A172 (cell line): ENCODE measurements around the gene HSPA1A. TPM values are rescaled to one million over a fixed set of nuclear protein-coding genes. Genes with fewer than 3 reads are reported as not detected.
"Not testable (repeated sequence)": the region's sequence is repeated elsewhere in the genome, so short reads cannot be mapped to it uniquely, and the experiment has no call there.

Experiments
- DNase-seq: peaks from one replicate; pipeline ENCODE4 v3.0.0-alpha.2; 2015; ENCODE audit warnings: low spot score
- total RNA-seq: library from RNA; depleted of rRNA; stranded (reverse); fragments of >200 nt; shearing (Covaris generic); gene quantifications from 2 replicates; pipeline ENCODE4 v1.2.3, GENCODE V29; 2014

Gene HSPA1A
- total RNA-seq, 1 experiment from 2014 or later = 1.2 TPM

DNA sequence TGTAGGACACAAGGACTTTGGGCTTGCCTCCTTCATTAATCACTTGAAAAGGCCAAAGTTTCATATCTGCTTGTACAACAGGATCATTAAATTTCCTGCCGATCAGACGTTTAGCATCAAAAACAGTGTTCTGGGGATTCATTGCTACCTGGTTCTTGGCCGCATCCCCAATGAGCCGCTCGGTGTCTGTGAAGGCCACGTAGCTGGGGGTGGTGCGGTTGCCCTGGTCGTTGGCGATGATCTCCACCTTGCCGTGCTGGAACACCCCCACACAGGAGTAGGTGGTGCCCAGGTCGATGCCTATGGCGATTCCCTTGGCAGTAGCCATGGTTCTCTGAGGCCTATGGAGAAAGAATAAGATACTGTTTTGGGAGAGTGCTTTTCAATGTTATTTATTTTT lies 3.7 kb upstream of the HSPA1A start:
- no peak for DNase-seq

DNA sequence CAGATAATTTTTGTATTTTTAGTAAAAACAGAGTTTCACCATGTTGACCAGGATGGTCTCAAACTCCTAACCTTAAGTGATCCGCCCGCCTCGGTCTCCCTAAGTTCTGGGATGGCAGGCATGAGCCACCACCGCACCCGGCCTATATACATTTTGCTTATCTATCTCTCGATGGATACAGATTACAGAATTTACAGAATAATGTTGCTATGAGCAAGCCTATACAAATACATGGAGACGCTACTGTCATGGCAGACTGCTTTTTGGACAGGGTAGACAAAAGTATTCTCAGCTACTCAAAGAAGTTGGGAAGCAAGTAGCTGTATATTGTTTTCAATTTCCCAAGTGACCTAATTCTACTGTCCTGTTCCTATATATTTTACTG lies 1.9 kb upstream of the HSPA1A start:
- no peak for DNase-seq

DNA sequence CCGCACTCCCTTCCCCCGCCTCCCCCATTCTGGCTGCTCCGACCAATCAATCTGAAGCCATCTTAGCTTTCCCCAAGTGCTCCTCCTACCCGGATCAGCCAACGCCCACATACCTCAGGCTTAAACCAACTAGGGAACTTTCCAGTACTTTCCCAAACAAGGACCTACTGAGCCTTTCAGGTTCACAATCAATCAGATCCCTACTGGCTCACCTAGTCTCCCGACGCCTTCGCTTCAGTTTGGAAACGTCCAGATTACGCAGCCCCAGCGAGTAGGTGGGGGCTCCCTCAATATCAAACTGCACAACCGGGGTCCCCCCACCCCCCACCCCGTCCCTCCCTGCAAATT lies 692 bp upstream of the HSPA1A start:
- peak; percentile 76 for DNase-seq

DNA sequence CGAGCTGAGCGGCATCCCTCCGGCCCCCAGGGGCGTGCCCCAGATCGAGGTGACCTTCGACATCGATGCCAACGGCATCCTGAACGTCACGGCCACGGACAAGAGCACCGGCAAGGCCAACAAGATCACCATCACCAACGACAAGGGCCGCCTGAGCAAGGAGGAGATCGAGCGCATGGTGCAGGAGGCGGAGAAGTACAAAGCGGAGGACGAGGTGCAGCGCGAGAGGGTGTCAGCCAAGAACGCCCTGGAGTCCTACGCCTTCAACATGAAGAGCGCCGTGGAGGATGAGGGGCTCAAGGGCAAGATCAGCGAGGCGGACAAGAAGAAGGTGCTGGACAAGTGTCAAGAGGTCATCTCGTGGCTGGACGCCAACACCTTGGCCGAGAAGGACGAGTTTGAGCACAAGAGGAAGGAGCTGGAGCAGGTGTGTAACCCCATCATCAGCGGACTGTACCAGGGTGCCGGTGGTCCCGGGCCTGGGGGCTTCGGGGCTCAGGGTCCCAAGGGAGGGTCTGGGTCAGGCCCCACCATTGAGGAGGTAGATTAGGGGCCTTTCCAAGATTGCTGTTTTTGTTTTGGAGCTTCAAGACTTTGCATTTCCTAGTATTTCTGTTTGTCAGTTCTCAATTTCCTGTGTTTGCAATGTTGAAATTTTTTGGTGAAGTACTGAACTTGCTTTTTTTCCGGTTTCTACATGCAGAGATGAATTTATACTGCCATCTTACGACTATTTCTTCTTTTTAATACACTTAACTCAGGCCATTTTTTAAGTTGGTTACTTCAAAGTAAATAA lies 2.0 kb downstream of the HSPA1A start:
- not testable (repeated sequence) for DNase-seq

DNA sequence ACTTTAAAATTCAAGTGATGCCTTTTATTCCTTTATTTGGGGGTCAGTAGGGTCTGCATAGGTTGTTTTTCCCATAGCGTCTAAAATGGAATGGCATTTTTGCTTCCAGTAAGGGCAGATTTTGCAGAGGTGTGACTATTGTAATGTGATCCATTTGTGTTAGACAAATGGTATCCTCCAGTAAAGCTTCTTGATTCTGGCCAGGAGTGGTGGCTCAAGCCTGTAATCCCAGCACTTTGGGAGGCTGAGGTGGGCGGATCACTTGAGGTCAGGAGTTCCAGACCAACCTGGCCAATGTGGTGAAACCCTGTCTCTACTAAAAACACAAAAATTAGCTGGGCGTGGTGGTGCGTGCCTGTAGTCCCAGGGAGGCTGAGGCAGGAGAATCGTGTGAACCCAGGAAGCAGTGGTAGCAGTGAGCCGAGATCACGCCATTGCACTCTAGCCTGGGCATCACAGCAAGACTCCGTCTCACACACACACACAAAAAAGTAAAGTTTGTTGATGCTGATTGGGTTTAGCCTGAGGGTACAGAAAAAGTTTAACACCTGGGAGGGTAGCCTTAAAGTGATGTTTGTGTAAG lies 2.7 kb downstream of the HSPA1A start:
- DNase-seq = not testable (repeated sequence)

DNA sequence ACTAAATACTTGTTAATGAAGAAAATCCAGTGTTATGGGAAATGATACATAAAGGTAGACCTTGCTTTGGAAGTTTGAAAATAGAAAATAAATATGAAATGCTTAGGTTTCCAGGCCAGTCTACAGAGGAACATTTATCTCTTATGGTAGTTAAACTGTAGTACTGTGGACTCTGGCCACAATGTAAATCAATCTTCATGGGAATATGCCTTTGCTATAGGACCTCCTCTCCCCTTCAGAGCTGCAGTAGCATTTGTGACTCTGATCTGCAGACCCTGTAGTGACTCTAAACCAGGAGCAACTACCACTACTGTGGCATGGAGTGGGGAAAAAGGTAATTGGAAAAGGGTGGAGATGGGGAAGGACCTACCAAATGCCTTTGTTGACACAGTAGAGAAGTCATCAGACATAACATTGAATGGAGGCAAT lies 4.5 kb downstream of the HSPA1A start:
- DNase-seq = no peak

DNA sequence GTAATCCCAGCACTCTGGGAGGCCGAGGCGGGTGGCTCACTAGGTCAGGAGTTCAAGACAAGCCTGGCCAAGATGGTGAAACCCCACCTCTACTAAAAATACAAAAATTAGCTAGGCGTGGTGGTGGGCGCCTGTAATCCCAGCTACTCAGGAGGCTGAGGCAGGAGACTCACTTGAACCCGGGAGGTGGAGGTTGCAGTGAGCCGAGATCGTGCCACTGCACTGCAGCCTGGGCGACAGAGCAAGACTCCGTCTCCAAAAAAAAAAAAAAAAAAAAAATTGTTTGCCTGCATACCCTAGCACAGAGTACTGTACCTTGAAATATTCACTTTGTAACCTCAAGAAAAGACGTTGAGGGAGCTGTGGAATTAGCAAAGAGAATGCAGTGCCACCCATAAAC lies 5.1 kb downstream of the HSPA1A start:
- not testable (repeated sequence) for DNase-seq

DNA sequence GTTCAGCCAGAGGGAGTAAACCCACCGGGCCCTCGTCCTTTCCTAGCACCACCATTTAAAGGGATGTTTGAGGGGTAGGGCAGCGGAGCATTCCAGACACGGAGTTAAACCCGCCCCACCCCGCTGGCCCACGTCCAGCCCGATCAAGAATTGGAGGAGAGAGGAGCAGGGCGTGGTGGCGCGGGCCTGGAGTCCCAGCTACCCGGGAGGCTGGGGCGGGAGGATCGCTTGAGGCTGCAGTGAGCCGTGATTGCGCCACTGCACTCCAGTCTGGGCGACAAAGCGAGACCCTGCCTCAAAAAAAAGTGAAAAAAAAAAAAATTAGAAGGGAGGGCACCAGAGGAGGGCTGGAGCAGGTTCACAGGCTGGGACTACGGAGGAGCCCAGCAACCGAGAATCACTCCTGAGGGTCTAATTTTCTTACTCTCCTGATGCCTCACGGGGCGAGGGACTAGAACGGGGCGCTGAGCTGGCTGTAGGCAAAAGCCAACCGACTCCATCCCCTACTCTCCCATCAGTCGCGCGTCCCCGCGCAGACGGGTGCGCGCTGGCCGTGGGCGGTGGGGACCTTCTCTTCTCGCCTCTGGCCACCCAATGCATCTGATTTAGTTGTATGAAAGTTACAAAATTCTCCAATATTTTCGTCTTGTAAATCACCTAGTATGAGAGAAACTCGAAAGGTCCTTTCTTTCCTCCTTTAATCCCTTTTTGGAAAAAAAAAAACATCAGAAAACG lies 6.1 kb downstream of the HSPA1A start:
- peak; percentile 36 for DNase-seq

DNA sequence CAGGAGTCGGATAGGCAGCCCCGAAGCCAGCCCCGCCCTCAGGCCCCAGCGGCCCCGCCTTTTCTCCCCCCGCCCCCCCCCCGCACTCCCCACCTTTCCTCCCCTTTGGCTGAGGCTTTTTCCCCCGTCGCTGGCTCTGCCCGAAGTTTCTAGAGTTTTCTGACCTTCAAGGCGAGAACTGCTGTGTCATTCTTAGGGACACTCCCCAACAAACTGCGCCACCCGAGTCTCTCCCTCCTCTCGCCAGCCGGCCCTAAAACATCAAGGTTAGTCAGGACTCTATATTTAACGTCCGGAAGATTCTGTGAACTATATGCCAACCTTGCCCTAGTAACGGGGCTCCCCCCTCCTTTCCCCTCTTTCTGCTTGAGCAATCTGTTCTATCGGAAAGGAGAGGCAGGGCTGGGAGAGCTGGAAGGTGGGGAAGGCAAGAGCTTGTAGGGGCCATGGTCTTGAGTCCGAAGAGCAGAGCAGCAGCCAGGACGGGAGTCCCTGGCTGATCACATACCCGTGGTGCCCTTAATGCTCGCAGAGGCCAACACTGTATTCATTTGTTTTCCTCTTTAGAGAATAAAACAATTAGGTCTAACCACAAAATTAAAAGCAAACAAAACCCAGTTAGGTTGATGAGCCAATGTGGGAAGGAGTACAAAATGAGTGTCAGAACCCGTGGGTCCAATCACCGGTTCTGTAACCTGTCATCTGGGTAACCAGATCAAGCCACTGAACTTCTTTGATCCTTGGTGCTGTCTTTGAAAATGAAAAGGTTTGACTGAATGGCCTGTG lies 6.9 kb downstream of the HSPA1A start:
- peak; percentile 68 for DNase-seq

DNA sequence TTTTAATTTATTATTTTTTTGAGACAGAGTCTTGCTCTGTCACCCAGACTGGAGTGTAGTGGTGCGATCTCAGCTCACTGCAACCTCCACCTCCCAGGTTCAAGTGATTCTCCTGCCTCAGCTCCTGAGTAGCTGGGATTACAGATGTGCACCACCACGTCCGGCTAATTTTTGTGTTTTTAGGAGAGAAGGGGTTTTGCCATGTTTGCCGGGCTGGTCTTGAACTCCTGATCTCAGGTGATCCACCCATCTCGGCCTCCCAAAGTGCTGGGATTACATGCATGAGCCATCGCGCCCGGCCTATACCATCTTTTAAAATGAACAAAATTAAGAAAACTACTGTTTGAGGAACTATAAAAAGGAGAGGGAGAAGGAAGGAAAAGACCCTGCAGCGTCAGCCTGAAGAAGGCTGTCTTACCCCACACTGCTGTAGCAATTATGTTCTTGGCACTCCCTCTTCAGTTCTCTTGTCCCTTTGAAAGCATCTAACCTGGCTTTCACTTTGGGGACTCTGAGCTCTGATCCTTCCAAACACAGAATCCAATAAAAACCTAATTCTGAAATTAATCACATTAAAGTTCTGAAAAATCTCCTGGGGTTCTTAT lies 8.4 kb downstream of the HSPA1A start:
- not testable (repeated sequence) for DNase-seq

DNA sequence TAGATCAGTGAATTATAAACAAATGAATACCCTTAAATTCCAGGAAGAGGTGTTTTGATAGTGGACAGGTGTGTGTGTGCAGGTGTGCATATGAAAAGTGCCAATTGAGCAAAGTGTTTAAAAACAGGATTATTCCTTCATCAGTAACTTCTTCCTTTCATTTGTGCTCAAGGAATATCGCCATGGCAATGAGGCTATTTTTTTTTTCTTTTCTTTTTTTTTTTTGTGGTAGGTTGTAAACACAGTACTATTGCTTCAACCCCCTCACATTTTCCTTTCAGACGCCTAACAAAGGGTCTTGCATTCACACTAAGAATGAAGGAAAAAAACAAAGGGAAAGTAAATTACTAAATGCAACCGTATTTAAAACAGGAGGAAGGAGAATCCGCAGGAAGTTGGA lies 10.2 kb downstream of the HSPA1A start:
- no peak for DNase-seq

DNA sequence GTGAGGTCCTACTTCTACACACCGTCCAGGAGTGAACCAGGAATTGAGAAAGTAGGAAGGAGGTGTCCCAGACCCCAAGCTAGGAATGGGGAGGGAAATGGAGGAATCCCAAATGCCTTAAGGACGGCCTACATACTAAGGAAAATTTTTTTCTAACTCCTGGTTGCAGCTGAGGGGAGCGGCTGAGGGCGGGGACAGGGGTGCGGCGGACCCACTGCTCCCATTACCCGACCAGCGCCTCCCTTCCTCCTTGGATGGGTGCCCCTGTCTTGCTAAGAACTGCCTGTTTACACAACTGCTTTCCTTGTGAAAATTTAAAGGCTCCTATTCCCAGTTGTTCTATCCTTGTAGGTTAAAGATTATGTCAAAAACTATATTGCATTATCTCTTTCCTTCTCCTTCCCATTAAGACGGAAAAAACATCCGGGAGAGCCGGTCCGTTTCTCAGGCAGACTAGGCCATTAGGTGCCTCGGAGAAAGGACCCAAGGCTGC lies 11.5 kb downstream of the HSPA1A start:
- DNase-seq = peak; percentile 83

DNA sequence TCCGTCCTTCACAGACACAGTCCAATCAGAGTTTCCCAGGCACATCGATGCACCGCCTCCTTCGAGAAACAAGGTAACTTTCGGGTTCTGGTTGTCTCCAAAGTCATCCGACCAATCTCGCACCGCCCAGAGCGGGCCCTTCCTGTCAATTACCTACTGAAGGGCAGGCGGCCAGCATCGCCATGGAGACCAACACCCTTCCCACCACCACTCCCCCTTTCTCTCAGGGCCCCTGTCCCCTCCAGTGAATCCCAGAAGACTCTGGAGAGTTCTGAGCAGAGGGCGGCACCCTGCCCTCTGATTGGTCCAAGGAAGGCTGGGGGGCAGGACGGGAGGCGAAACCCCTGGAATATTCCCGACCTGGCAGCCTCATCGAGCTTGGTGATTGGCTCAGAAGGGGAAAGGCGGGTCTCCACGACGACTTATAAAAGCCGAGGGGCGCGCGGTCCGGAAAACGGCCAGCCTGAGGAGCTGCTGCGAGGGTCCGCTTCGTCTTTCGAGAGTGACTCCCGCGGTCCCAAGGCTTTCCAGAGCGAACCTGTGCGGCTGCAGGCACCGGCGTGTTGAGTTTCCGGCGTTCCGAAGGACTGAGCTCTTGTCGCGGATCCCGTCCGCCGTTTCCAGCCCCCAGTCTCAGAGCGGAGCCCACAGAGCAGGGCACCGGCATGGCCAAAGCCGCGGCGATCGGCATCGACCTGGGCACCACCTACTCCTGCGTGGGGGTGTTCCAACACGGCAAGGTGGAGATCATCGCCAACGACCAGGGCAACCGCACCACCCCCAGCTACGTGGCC lies 12.1 kb downstream of the HSPA1A start, which contains the start of gene HSPA1B:
TSS of gene HSPA1B (plus strand) at position 453 of the 794 bp plus-strand sequence. CDS start at position 666, 213 bp downstream.
- DNase-seq = peak; percentile 100

DNA sequence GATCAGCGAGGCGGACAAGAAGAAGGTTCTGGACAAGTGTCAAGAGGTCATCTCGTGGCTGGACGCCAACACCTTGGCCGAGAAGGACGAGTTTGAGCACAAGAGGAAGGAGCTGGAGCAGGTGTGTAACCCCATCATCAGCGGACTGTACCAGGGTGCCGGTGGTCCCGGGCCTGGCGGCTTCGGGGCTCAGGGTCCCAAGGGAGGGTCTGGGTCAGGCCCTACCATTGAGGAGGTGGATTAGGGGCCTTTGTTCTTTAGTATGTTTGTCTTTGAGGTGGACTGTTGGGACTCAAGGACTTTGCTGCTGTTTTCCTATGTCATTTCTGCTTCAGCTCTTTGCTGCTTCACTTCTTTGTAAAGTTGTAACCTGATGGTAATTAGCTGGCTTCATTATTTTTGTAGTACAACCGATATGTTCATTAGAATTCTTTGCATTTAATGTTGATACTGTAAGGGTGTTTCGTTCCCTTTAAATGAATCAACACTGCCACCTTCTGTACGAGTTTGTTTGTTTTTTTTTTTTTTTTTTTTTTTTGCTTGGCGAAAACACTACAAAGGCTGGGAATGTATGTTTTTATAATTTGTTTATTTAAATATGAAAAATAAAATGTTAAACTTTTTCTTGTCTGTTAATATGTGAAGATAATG lies 14.4 kb downstream of the HSPA1A start:
- DNase-seq = peak; percentile 37

DNA sequence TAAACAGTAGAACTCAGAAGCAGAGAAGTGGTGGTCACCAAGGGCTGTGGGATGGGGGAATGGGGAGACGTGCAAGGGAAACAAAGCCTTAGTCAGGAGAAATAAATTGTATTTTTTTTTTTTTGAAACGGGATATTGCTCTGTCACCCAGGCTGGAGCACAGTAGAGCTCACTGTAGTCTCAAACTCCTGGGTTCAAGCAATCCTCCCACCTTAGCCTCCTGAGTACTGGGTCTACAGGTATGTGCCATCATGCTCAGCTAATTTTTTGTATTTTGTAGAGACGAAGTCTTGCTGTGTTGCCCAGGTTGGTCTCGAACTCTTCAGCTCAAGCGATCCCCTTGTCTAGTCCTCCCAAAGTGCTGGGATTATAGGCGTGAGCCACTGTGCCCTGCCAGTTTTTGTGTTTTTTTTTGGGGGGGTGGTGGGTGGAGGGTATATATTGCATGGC lies 15.6 kb downstream of the HSPA1A start:
- no peak for DNase-seq

DNA sequence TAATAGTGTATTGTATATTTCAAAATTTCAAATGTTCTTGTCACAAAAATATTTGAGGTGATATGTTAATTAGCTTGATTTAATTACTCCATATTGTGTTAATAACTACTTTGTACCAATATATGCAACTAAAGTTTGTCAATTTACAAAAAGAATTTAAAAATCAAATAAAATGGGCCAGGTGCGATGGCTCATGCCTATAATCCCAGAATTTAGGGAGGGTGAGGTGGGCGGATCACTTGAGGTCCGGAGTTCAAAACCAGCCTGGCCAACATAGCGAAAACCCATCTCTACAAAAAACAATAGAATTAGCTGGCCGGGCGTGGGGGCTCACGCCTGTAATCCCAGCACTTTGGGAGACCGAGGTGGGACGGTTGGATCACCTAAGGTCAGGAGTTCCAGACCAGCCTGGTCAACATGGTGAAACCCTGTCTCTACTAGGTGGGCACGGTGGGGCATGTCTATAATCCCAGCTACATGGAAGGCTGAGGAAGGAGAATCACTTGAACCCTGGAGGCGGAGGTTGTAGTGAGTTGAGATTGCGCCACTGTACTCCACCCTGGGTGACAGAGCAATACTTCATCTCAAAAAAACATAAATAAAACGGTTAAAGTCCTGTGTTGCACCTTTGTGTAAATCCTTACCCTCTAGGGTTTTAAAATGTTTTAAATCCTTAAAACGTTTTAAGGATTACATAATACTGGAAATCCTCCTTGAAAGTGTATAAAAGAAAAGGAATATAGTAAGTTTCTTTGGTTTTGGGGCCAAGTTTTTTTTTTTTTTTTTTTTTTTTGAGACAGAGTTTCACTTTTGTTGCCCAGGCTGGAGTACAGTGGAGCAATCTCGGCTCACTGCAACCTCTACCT lies 16.2 kb downstream of the HSPA1A start:
- DNase-seq = no peak

DNA sequence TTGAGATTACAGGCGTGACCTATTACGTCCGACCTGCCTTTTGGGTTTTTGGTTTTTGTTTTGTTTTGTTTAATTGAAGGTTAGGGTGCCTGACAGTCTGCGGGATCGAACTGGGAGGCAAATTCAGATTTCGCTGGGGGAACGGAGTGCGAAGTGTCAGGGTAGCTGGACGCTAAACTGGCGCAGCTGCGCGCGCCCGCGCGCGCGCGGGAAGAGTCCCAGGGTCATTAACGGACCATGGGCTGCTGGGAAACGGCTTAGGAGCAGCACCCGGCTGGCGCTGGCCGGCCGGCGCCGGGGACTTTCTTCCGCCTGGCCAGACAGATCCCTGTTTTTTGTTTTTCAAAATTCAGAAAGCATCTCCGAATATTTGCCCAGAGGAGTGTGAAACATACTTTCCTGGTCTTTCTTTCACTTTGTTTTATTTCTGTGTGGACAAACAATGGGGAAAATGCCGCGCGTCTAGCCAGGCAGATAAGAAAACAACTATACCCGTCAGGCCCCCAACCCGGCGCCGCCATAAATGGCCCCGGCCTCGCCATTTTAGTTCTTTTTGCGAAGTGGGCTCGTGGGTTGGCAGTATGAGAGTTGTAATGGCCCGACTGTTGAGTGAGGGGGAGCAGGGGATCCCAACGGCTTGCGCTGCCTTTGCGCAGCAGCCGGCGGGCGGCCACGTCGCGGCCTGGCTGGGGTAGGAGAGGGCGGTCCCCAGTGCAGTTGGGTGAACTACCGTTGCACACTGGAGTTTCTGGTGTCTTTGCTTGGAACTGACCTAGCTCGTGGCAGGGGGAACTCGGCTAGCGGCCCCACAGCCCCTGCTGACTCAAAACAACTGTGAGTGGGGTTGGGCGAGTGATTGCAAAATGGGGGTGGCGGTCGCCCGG lies 19.3 kb downstream of the HSPA1A start:
- DNase-seq = peak; percentile 69

DNA sequence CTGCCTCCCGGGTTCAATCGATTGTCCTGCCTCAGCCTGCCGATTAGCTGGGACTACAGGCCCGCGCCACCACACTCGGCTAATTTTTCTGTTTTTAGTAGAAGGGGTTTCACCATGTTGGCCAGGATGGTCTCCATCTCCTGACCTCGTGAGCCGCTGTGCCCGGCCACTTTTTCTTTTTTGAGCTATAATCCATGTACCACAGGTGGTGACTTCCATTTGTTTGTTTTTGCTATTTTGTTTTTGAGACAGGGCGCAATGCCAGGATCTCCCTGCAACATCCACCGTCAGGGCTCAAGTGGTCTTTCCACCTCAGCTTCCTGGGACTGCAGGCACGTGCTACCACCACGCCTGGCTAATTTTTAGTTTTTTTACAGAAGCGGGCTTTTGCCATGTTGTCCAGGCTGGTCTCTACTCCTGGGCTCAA lies 20.7 kb downstream of the HSPA1A start:
- DNase-seq = no peak
